ENCODE results near the gene HCAR1.
"Not testable (repeated sequence)": the region's sequence is repeated elsewhere in the genome, so short reads cannot be mapped to it uniquely, and the experiment has no call there.

Gene HCAR1, protein sequence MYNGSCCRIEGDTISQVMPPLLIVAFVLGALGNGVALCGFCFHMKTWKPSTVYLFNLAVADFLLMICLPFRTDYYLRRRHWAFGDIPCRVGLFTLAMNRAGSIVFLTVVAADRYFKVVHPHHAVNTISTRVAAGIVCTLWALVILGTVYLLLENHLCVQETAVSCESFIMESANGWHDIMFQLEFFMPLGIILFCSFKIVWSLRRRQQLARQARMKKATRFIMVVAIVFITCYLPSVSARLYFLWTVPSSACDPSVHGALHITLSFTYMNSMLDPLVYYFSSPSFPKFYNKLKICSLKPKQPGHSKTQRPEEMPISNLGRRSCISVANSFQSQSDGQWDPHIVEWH

DNA sequence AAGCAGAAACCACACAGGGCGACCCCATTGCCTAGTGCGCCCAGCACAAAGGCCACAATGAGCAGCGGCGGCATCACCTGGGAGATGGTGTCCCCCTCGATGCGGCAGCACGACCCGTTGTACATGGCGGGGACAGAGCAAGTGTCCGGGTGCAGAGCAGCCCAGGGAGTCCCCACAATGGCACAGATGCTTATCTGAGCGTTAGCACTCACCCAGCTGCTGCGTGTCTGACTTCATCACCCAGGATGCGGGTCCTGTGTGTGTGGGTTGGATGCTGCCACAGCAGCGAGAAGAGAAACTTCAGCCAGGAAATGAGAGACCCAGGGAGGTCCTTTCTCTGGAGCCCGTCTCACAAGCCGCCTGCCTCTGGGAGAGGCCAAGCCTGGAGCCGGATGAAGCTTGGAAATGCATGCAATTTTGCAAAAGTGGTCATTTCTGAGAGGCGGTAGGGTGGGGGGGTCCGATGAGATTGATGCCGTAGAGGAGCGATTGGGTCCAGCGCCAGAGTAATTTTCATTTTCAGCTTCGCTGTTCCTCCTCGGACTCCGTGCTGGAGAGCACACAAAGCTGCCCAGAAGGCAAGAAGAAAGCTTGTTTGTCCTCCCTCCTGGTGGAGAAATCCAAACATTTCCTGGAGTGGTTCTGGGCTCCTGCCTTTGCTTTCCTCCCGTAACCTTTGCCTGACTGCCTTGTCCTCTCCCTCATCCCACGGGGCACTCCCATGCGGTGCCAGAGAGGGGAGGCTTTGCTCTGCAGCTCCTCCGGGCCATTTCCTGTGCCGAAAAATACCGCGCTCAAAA, at the start of gene HCAR1:
Gene HCAR1, minus strand, starts transcription at position 630 of the 800 bp plus-strand sequence. Its CDS starts 505 bp downstream, at position 125.
- in situ Hi-C loops (cut with HindIII; ENCODE audit: low sequenced_read_pairs): no loop called here

- in situ Hi-C loops (cut with HindIII; ENCODE audit: low sequenced_read_pairs): loop anchor here (5.0 kb wide), 1 partner anchor 135 kb away; no protein-coding TSS in a partner anchor
Observed at GRCh38 chr12:122757568-122757967, 26.9 kb upstream of the HCAR1 start.

GRCh38 chr12:122754790-122755189, 24.1 kb upstream of the HCAR1 start:
- in situ Hi-C loops (cut with HindIII; ENCODE audit: low sequenced_read_pairs): loop anchor here (5.0 kb wide), 1 partner anchor 132 kb away; no protein-coding TSS in a partner anchor

- in situ Hi-C loops (cut with HindIII; ENCODE audit: low sequenced_read_pairs): no loop called here
Observed at GRCh38 chr12:122753319-122753650, 22.6 kb upstream of the HCAR1 start.

GRCh38 chr12:122752464-122753318, 22.0 kb upstream of the HCAR1 start, which contains the start of gene DENR:
TSS of gene DENR (plus strand) at chr12:122752824. CDS start at chr12:122753702, 878 bp downstream.
- in situ Hi-C loops (cut with HindIII; ENCODE audit: low sequenced_read_pairs): no loop called here

- in situ Hi-C loops (cut with HindIII; ENCODE audit: low sequenced_read_pairs): not testable (repeated sequence)
Observed at GRCh38 chr12:122750781-122751515, 20.3 kb upstream of the HCAR1 start.

DNA sequence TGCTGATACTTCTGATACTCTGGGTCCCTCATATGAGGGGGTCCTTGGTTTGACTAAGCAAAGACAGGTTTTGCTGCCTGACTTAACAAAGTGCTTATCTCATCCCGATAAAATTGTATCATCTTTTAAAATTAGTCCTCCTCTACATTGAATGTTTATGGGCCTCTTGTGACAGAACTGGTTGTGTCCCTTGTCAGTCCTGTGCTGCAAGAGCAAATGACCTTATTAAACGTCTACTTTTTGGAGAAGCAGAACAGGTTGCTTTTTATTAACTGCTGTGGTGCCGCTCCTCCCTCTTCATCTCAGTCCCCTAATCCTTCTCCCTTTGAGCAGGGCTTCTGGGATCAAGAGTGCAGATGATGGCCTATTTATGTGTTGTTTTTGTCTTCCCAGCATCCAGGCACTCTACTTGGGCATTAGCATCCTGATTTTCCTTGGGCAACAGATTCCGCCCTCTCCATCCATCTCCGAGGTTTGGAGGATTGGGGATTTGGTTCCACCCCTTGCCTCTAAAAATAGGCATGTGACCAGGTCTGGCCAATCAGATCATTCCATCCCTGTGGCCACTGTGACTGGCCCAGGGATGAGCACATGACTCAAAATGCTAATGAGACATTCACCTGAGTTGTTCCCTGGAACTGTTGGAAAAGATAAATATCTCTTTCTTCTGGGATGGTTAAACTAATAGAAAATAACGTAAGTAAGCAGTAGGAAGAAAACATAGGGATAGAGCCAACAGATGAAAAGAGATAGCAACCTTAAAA, 19.1 kb upstream of the HCAR1 start:
- in situ Hi-C loops (cut with HindIII; ENCODE audit: low sequenced_read_pairs): no loop called here

GRCh38 chr12:122747224-122748135, 16.8 kb upstream of the HCAR1 start:
- in situ Hi-C loops (cut with HindIII; ENCODE audit: low sequenced_read_pairs): no loop called here

DNA sequence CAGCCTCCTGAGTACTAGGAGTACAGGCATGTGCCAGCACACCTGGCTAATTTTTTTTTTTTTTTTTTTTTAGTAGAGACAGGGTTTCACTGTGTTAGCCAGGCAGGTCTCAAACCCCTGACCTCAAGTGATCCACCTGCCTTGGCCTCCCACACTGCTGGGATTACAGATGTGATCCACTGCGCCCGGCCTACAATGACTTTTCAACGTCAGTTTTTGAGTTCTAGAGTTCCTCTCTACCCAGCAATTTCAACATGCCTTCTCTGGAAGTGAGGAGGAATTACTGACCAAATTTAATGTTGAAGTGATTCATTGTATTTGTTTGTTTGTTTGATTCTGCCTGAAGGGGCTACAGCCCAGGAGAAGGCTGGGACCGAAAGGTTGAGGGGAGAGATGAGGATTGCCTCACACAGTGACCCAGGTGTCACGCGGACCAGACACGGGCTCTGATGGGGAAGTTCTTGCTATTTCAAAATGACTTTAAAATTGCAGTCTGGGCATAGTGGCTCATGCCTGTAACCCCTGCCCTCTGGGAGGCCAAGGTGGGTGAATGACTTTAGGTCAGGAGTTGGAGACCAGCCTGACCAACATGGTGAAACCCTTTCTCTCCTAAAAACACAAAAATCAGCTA, 13.4 kb upstream of the HCAR1 start:
- in situ Hi-C loops (cut with HindIII; ENCODE audit: low sequenced_read_pairs): no loop called here

DNA sequence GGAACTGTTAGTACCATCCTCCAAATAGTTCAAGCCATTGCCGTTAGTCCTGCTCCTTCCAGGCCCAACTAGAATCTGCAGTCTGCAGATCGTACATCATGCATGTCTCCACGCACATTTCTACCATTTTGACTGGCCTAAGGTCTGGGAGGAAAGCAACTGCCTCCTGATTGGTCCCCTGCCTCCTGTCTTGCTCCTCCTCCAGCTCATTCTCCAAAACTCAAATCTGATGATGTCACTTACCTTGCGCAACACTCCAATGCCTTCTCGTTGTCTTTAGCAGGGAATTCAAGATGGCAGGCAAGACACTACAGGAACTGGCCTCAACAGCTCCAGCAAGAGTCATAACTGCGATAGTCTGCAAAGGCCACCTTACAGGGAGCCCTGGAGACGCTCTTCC, 9.7 kb upstream of the HCAR1 start:
- in situ Hi-C loops (cut with HindIII; ENCODE audit: low sequenced_read_pairs): no loop called here

DNA sequence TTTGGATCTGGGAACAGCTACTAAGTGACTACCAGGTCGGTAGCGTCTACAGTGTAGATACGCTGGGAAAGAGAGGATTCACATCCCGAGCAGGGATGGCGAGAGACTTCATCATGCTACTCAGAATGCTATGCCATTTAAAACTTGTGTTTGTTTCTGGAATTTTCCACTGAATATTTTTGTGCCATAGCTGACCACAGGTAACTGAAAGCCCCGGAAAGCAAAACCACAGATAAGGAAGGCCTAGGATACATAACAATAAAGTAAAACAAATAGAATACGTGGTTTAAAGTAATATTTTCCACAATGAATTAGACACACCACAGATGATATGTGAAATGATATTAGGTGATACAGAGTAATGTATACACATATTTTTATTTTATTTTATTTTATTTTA, 7.9 kb upstream of the HCAR1 start:
- in situ Hi-C loops (cut with HindIII; ENCODE audit: low sequenced_read_pairs): no loop called here

DNA sequence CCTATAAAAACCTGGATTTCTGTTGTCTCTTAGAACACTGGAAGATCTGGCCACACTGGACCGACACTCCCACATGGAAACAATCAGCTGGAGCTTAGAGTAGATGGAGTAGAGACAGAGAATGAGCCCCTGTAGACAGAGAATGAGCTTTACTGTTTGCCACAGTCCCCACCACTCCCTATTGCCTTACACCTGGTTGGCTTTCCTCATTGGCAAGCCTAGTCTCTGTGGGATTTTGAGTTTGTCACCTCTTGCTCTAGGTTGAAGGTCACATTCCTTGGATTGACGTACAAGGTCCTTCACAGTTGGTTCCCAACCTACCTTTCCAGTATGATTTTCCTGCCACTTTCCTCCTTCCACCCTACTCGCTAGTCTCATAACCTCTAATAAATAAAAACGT, 2.0 kb upstream of the HCAR1 start:
- in situ Hi-C loops (cut with HindIII; ENCODE audit: low sequenced_read_pairs): no loop called here

DNA sequence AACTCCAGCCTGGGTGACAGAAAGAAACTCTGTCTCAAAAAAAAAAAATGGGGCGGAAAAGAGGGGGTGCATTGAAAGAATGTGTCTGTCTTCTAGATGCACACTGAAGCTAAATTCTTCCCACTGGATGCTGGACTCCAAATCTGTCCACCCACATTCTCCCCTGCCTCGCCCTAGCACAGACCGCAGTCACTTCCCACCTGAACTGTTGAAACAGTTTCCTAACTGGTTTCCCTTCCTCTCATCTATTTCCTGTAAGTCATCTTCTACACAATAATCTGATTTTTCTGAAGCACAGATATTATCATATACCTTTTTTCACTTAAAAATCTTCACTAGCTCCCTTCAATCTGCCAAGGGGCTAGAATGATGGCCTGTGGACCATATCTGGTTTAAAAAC, 1.5 kb upstream of the HCAR1 start:
- in situ Hi-C loops (cut with HindIII; ENCODE audit: low sequenced_read_pairs): no loop called here

GRCh38 chr12:122729583-122730214, 945 bp downstream of the HCAR1 start:
- in situ Hi-C loops (cut with HindIII; ENCODE audit: low sequenced_read_pairs): no loop called here

DNA sequence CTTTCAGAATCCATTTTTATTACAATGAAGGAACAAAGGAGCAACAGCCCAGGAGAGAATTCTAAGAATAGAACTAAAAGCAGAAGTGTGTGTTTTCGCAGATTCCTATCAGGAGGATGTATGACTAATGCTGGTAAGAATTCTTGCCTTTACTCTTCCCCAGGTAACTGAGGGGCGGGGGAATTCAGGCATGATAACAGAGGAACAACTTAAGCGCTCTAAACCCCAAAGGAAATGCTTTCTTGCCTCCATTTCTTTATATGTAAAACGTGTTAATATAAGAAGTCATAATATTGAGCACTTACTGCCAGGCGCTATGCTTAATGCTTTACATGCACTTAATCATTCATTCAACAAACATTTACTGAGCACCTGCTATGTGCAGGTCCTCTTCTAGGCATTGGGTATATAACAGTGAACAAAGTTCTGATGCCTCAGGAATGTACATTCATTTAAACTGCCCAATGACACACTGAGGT, 4.5 kb downstream of the HCAR1 start:
- in situ Hi-C loops (cut with HindIII; ENCODE audit: low sequenced_read_pairs): no loop called here

DNA sequence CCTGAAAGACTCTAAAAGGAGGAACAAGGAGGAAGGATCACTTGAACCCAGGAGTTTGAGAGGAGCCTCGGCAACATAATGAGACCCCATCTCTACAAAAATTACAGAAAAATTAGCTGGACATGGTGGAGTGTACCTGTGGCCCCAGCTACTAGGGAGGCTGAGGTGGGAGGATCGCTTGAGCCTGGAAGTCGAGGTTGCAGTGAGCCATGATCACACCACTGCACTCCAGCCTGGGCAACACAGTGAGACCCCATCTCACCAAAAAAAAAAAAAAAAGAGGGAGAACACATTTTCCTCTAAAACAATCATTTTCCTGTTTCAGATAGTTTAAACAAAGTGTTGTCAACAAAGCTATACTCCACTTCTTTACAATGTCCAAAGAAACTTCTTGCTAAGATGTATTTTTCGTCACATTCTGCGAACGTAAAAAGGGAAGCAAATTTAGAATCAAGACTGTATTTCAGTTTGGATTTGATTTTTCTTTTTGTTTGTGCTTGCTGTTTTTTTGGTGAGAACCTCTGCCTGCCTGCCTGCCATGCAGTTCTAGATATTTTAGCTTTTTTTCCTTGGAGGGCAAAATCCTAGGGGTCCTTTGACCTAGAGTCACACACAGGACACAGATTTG, 5.1 kb downstream of the HCAR1 start:
- in situ Hi-C loops (cut with HindIII; ENCODE audit: low sequenced_read_pairs): no loop called here

- in situ Hi-C loops (cut with HindIII; ENCODE audit: low sequenced_read_pairs): no loop called here
Observed at GRCh38 chr12:122724641-122725243, 5.9 kb downstream of the HCAR1 start.
